Measurements from ENCODE around the gene ELOVL5.

GRCh38 chr6:53330137-53330536 lies 18.6 kb downstream of the ELOVL5 start:
- no peak for TF ChIP-seq CTCF (IDR thresholded peaks at IDR 0.05; ENCODE audit: poor library complexity, severe bottlenecking)
- no peak for TF ChIP-seq SMC3 (conservative IDR thresholded peaks at IDR 0.05; ENCODE audit: poor library complexity)
- no peak for TF ChIP-seq TAF1 (IDR thresholded peaks at IDR 0.05; ENCODE audit: low read depth)
- no peak for TF ChIP-seq EZH2 (IDR thresholded peaks at IDR 0.05; ENCODE audit: borderline replicate concordance, insufficient read depth, low read length, poor library complexity, severe bottlenecking)
- no peak for TF ChIP-seq POLR2AphosphoS5 (IDR thresholded peaks at IDR 0.05)
- TF ChIP-seq RAD21 (conservative IDR thresholded peaks at IDR 0.05) = no peak
- TF ChIP-seq REST (IDR thresholded peaks at IDR 0.05; ENCODE audit: borderline replicate concordance) = no peak
- TF ChIP-seq EP300 (conservative IDR thresholded peaks at IDR 0.05; ENCODE audit: poor library complexity, severe bottlenecking) = no peak

Data from neural cell (in vitro differentiated cells).